COLO668 (cell line): ENCODE results near the gene RBM20.

Experiments
- DNase-seq: peaks from one replicate; lab custom pipeline; 2025; ENCODE audit not compliant: unreplicated experiment; lab: John Stamatoyannopoulos, UW

RBM20 gene

GRCh38 chr10:110671788-110672579 lies 27.8 kb downstream of the RBM20 start:
- DNase-seq: peak; percentile 60

GRCh38 chr10:110672580-110672919 lies 28.4 kb downstream of the RBM20 start:
- DNase-seq: no peak

- no peak for DNase-seq
Measured at GRCh38 chr10:110676016-110676415, 31.9 kb downstream of the RBM20 start.

- DNase-seq: no peak
Measured at GRCh38 chr10:110679486-110680272, 35.5 kb downstream of the RBM20 start.

GRCh38 chr10:110680273-110681020 lies 36.3 kb downstream of the RBM20 start:
- DNase-seq: peak; percentile 10

- peak; percentile 11 for DNase-seq
Measured at GRCh38 chr10:110681023-110681681, 37.0 kb downstream of the RBM20 start.

GRCh38 chr10:110682348-110682747 lies 38.2 kb downstream of the RBM20 start:
- DNase-seq: no peak

GRCh38 chr10:110684800-110685446 lies 40.8 kb downstream of the RBM20 start:
- no peak for DNase-seq

GRCh38 chr10:110686047-110686446 lies 41.9 kb downstream of the RBM20 start:
- no peak for DNase-seq

- DNase-seq: no peak
Measured at GRCh38 chr10:110686949-110687348, 42.8 kb downstream of the RBM20 start.

- no peak for DNase-seq
Measured at GRCh38 chr10:110687400-110687799, 43.3 kb downstream of the RBM20 start.

GRCh38 chr10:110691139-110691538 lies 47.0 kb downstream of the RBM20 start:
- no peak for DNase-seq

GRCh38 chr10:110694263-110694662 lies 50.1 kb downstream of the RBM20 start:
- DNase-seq: no peak

GRCh38 chr10:110694820-110695538 lies 50.8 kb downstream of the RBM20 start:
- no peak for DNase-seq

GRCh38 chr10:110695539-110695886 lies 51.4 kb downstream of the RBM20 start:
- no peak for DNase-seq

GRCh38 chr10:110696436-110696835 lies 52.3 kb downstream of the RBM20 start:
- no peak for DNase-seq

GRCh38 chr10:110698340-110698739 lies 54.2 kb downstream of the RBM20 start:
- no peak for DNase-seq

- DNase-seq: no peak
Measured at GRCh38 chr10:110698782-110699201, 54.7 kb downstream of the RBM20 start.

GRCh38 chr10:110699859-110700468 lies 55.8 kb downstream of the RBM20 start:
- DNase-seq: no peak
